Calu3 (cell line): ENCODE data around the gene TNS1. TPM values are rescaled to one million over a fixed set of nuclear protein-coding genes. Genes with fewer than 3 reads are reported as not detected.

Source experiments
- BruUV-seq: library from RNA; stranded (reverse); fragments of 400-500 nt; replicated peaks from 2 replicates; lab custom pipeline; 2021; lab: Mats Ljungman, UMichigan
- CTCF ChIA-PET: fragments of 300-600 bp; sonication (Branson Sonifier 250); formaldehyde crosslinking; loops from one replicate; lab custom pipeline; 2022; ENCODE audit warnings: antibody characterized with exemption; lab: Charles Lee
- DNase-seq: peaks from one replicate; pipeline ENCODE4 v3.0.0; 2022
- H3K27ac Mint-ChIP-seq: one replicate; pipeline ENCODE4 v1.8.0; 2022; ENCODE audit warnings: mixed read lengths; ENCODE audit not compliant: unreplicated experiment
- H3K27me3 Mint-ChIP-seq: one replicate; pipeline ENCODE4 v1.8.0; 2022; ENCODE audit warnings: mixed read lengths; ENCODE audit not compliant: unreplicated experiment
- H3K36me3 Mint-ChIP-seq: one replicate; pipeline ENCODE4 v1.8.0; 2022; ENCODE audit warnings: mild to moderate bottlenecking, moderate library complexity, mixed read lengths; ENCODE audit not compliant: insufficient read depth, unreplicated experiment
- H3K4me1 Mint-ChIP-seq: one replicate; pipeline ENCODE4 v1.8.0; 2022; ENCODE audit warnings: mild to moderate bottlenecking, low read depth, mixed read lengths; ENCODE audit not compliant: unreplicated experiment
- H3K4me3 Mint-ChIP-seq: one replicate; pipeline ENCODE4 v1.8.0; 2022; ENCODE audit warnings: mild to moderate bottlenecking, low read depth, moderate library complexity, mixed read lengths; ENCODE audit not compliant: unreplicated experiment
- H3K9me3 Mint-ChIP-seq: one replicate; pipeline ENCODE4 v1.8.0; 2022; ENCODE audit warnings: low read depth, mixed read lengths; ENCODE audit not compliant: unreplicated experiment
- CTCF ChIP-seq: fragments of 200-600 bp; IDR thresholded peaks from one replicate; pipeline ENCODE4 v1.8.0; 2022; ENCODE audit warnings: antibody characterized with exemption; ENCODE audit not compliant: unreplicated experiment
- intact Hi-C: fragments of 100-400 bp; cut with micrococcal nuclease; formaldehyde crosslinking; loops from one replicate; pipeline ENCODE4 v1.10.0; 2022; ENCODE audit not compliant: unreplicated experiment
- total RNA-seq: library from RNA; stranded (reverse); gene quantifications from 2 replicates; pipeline ENCODE4 v1.2.3, GENCODE V29; 2022

Gene TNS1
- total RNA-seq, 1 experiment from 2014 or later: 2.2 TPM

GRCh38 chr2:217759991-217760390 lies 242.8 kb downstream of the TNS1 start:
- CTCF ChIA-PET: no interaction called here
- Mint-ChIP-seq H3K27me3 (no peaks in the 10 kb centered on the region), H3K36me3 (no peaks in the 10 kb centered on the region), H3K4me1 (no peaks in the 10 kb centered on the region), H3K9me3 (peaks cover 8% of the 10 kb centered on the region), H3K4me3 (no peak overlapping the region), H3K27ac (no peak overlapping the region)
- TF ChIP-seq CTCF: no peak
- no peak for DNase-seq
- no TSS peak for BruUV-seq
- intact Hi-C loops: no loop called here

GRCh38 chr2:217757108-217757463 lies 245.7 kb downstream of the TNS1 start:
- H3K9me3 Mint-ChIP-seq: peaks cover 2% of the 10 kb centered on the region
- no peak overlapping the region for H3K4me3 Mint-ChIP-seq
- no TSS peak for BruUV-seq
- peaks cover 14% of the 10 kb centered on the region for H3K27me3 Mint-ChIP-seq
- H3K36me3 Mint-ChIP-seq: no peaks in the 10 kb centered on the region
- intact Hi-C loops: loop anchor here (2.0 kb wide), 2 partner anchors 1074 to 1238 kb away; no protein-coding TSS in a partner anchor
- TF ChIP-seq CTCF: no peak
- H3K27ac Mint-ChIP-seq: no peak overlapping the region
- CTCF ChIA-PET: interaction anchor here (0.6 to 1.0 kb wide), 3 partner anchors 44 to 1047 kb away, joined by 4 to 8 read pairs (median 5); no protein-coding TSS in a partner anchor
- no peaks in the 10 kb centered on the region for H3K4me1 Mint-ChIP-seq
- no peak for DNase-seq

- Mint-ChIP-seq H3K9me3 (peaks cover 2% of the 10 kb centered on the region), H3K4me3 (no peak overlapping the region), H3K4me1 (no peaks in the 10 kb centered on the region), H3K27ac (no peak overlapping the region), H3K36me3 (no peaks in the 10 kb centered on the region), H3K27me3 (peaks cover 19% of the 10 kb centered on the region)
- no TSS peak for BruUV-seq
- peak; percentile 93 for TF ChIP-seq CTCF
- intact Hi-C loops: loop anchor here (2.0 kb wide), 2 partner anchors 1074 to 1238 kb away; no protein-coding TSS in a partner anchor
- CTCF ChIA-PET: interaction anchor here (0.6 to 1.0 kb wide), 3 partner anchors 43 to 246 kb away, joined by 3 to 8 read pairs (median 4); no protein-coding TSS in a partner anchor
- DNase-seq: peak; percentile 84
Measured at GRCh38 chr2:217756375-217757107, 246.3 kb downstream of the TNS1 start.

- Mint-ChIP-seq H3K27me3 (peaks cover 33% of the 10 kb centered on the region), H3K36me3 (no peaks in the 10 kb centered on the region), H3K4me1 (no peaks in the 10 kb centered on the region), H3K9me3 (no peaks in the 10 kb centered on the region), H3K27ac (no peak overlapping the region), H3K4me3 (no peak overlapping the region)
- intact Hi-C loops: no loop called here
- DNase-seq: no peak
- no peak for TF ChIP-seq CTCF
- no TSS peak for BruUV-seq
- CTCF ChIA-PET: interaction anchor here (0.7 kb wide), 1 partner anchor 1314 kb away, joined by 3 read pairs; no protein-coding TSS in a partner anchor
Measured at GRCh38 chr2:217755027-217755745, 247.6 kb downstream of the TNS1 start.
